CD4-positive, alpha-beta T cell treated with Interleukin-6 at 100 ng/mL for 8 hours (primary cell): ENCODE results near the gene SHROOM4.

Source experiments
- DNase-seq: peaks from one replicate; pipeline ENCODE4 v3.0.0-alpha.2; 2020; ENCODE audit warnings: mixed read lengths, low spot score

The SHROOM4 gene

DNA sequence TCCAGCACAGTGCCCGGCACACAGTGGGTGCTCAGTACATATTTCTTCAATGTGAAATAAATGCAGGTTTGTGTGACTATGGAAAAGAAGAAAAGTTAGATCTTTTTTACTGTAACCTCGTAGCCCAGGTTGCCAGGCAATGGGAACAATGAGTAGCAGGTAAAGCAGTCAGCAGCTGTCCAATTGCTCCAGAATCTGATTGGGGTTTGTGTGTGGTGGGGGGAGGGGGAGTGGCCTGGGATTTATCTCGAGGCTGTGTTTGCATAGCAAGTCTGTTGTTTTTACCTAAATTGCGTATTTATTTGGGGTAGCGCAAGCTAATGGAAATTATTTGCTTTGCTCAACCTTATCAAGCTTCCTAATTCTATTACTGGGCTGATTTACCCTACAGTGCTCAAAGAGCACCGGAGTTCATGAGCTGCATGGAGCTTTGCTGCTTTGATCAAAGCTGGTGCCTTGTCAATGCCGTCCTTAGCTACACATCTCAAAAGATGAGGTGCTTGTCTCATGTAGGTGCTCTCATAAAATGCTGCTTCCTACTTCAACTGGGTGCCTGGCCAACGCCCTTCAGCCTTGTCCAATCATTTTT is 198.3 kb downstream of the SHROOM4 start:
- no peak for DNase-seq

DNA sequence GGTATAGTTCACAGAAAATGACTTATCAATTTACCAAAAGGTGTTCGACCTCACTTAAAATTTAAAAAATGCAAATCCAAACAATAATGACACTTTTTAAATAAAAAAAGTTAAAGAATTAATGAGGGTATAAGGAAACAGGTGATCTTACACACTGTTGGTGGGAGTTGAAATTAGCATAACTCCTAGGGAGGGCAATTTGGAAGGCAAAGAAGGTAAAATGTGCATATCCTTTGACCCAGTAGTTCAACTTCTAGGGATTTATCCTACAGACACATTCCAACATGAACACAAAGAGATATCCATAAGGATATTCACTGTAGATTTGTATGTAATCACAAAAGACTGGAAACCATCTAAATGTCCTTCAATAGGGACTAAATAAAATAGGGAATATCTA is 199.5 kb downstream of the SHROOM4 start:
- no peak for DNase-seq

DNA sequence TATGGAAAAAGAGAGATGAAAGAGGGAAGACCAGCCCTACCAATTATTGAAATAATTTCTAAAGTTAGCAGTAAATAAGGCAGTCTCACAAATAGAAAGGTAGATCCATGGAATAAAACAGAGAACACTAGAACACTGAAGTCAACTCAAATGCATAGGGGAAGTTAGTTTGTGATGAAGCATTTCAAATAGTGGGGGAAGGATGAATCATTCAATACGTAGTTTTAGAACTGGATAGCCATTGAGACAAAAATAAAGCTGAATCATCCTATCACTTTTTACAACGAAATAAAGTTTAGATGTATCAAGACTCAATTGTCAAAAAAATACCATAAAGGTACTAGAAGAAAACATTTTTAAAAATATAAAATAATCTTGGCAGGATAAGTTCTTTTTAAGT is 200.1 kb downstream of the SHROOM4 start:
- DNase-seq: no peak

DNA sequence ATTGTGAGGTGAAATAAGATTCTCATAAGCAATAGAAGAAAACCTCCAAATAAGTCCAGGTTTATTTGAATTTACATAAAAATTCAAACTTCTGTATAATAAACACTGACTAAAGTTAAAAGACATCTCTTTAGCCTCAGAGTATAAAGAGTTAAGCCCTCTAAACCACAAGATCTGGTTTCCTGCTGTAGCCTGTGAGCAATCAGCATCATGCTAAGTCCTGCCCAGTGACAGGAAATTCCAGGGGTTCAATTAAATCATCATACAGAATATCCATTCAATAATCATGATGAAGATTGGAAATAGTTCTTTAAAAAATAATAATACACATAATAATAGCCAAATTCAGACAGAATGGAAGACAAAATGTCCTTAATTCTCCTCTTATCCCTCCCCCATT is 204.2 kb downstream of the SHROOM4 start:
- no peak for DNase-seq

DNA sequence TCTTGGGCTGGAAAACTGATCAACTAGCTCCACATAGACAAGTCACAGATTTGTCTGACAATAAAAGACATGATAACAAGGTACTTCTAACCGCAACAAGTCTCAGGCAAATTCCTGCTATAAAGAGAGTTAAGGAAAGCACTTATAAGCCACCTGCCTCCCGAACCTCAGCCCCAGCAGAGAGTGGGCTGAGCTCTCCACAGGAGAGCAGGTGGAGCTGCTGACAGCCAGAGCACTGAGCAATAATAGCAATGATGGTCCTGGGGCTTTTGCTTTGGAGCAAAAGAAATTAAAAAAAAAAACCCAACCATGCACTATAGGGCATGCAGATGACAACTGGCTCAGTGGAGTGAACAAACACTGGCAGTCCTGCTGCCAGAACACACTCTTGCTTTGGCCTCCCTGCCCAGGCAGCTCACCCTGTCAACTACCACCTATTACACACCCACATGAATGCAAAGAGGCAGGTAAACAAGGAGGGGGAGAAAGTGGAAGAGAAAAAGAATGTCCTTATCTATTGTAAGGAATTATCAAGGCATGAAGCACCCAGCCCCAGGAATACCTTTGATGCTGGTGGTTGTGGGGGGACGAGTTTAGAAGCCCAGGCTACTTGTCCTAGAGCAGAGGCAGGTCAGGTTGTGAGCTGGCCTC is 207.6 kb downstream of the SHROOM4 start:
- DNase-seq: no peak

DNA sequence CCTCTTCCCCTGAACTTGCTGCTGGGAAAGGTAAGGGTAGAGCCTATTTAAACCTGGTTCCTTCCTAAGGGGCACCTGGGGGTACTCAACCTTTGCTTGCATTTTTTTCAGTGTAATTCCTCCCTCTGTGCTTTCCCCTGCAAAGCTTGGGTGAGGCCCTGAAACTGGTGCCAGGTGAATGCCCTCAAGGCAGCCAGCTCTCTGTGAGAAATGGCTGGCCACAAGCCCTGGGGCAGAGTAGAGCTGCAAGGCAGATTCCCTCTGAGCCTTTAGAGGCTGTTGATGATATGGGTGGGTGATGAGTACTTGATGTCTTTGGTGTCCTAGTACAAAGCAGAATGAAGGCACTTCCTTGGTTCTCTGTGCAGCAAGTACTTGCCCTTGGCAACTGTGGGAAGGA is 217.9 kb downstream of the SHROOM4 start:
- no peak for DNase-seq

DNA sequence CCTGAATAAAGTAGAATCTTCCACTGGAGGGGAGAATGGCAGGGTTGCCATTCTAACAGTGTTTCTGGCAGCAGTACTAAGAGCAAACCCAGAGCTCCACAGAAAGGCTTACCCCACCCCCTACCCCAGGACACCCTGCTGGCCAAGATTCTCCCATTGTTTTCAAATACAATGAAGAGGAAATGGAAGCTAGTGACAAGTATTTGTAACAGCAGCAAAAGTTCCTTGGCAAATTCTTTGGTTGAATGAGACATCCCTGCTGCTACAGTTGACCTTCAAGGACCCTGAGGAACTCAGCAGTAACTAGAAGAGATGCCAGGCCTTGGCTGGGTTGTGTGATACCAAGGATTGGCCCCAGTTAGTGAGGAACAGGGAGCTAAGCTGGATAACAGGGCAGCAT is 219.2 kb downstream of the SHROOM4 start:
- DNase-seq: no peak

DNA sequence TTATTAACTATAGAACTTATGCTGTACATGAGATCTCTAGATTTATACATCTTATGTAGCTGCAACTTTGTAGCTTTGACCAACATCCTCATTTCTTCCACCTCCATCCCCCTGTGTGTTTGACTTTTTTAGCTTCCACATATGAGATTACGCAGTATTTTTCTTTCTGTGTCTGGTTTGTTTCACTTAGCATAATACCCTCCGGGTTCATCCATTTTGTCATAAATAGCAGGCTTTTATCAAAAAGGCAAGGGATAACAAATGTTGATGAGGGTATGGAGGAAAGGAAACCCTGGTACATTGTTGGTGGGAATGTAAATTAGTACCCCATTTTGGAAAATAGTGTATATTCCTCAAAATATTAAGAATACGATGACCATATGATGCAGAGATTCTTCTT is 227.0 kb downstream of the SHROOM4 start:
- DNase-seq: no peak

DNA sequence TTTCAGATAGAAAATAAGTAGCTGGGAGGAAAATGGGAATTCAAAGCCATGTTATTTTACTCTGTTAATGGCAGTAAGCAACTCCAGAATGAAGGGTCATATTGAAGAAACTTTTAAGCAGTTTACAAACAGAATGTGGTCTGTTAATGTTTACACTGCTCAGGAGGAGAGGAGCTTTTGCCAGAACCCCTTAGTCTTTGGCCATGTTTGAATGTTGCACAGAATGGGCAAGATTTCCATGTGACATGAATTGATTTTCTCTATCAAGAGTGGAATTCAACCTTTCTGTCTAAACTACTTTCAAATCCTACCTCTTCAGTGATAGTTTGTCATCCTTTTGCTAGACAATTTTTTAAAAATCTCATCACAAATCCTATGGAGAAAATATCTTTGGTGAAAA is 227.6 kb downstream of the SHROOM4 start:
- DNase-seq: no peak

DNA sequence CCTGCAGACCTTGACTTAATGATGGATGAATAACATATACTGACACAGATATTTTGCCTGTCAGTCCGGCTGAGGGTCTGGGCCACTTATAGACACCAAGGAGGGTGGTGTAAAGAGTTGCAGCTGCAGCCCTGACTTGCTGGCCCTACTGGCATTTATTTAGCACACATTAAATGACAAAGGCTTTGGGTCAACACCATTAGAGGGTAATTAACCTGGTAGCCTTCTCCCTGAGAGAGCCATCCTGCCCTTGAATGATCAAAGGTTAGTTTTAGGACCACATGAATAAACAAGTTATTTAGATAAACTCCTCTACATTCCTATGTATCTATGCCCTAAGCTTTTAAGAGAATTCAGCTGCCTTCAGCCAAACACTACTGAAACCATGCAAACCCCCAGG is 232.6 kb downstream of the SHROOM4 start:
- no peak for DNase-seq

DNA sequence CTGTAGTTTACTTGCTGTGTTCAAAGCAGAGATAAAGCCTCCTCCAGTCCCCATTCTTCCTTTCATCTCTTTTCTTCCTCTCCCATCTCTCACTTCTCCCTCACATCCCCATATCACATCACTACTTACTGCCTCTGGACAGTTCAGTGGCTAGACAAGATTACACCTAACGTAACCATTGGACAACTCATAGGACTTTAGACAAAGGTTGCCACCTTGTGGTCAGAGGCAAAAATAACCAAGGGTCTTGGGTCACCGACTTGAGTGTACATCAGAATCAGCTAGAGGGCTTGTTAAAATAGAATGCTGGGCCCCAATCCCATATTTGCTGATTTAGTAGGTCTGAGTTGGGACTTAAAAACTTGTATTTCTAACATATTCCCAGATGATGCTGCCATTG is 234.0 kb downstream of the SHROOM4 start:
- peak; percentile 18 for DNase-seq

DNA sequence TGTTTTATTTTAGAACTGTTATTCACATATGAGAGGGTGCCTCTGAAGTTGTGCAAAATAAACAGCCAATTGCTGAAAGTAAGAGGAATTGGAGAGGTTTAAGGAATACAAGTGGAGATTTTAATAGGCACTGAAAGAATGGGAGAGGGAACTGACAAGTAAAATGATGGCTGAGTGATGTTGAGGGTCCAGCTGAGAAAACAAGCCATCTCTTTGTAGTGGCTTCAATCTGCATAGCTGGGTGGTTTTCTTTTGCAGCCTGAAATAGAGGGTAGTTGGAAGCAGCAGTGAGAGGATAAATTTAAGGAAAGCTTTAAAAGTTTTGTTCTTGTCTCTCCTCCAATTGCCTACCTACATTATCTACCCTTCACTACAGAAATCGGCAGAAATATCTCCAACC is 236.7 kb downstream of the SHROOM4 start:
- no peak for DNase-seq

DNA sequence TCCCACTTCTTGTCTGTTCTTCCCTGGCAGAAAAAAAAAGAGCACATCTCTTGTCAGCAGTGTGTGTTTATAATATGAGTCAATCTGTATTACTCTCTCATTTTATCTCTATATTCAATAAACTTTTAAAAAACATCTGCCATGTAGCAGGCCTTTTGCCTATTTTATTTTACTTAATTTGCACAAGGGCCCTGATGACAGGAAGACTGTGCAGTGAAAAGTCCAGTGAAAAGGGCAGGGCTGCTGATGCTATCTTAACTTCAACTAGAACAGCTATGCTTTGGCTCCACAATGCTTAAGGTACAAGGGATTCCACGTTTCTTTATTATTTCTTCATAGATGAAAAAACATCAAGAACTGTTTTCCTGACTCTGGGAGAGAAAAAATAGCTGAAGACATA is 246.4 kb downstream of the SHROOM4 start:
- DNase-seq: no peak

DNA sequence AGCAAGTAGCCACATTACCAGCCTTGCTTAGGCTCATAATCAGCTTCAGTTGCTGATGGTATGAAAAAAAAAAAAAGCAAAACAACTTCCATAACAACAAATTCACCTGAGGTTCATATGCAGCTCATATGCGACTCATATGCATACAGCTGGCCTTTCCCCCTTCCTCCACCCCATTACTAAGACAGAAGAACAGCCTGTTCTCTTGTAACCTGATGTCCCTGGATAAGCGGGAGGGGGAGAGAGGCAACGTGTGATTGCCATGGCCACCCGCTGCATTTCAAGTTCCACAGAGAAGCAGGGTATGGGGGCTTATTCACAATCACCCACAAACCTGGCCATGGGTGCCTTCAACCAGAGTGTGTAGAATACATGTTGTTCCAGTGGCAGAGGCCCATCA is 248.3 kb downstream of the SHROOM4 start:
- DNase-seq: no peak
